CD4-positive, CD25-positive, alpha-beta regulatory T cell (primary cell): ENCODE data around the gene NMU. TPM values are rescaled to one million over a fixed set of nuclear protein-coding genes. Genes with fewer than 3 reads are reported as not detected.
A peak's percentile ranks its signal among the peaks of the same experiment; 100 is the strongest.

Experiments
- ATAC-seq, 2 donors: fragments of 150-1000 bp; cut with Tn5 transposase; one replicate each; pipeline ENCODE4 v1.10.0; 2021; ENCODE audit warnings: low read depth in 2 of 2, moderate number of reproducible peaks in 2 of 2, moderate library complexity in 1 of 2
- DNase-seq, 3 donors: peaks; one replicate each; pipeline versions ENCODE4 v3.0.0 to v3.0.0-alpha.2; 2012 to 2022; ENCODE audit warnings: mixed read lengths in 1 of 3
- H3K27ac ChIP-seq: one replicate; pipeline ENCODE4 v1.7.0; 2013; ENCODE audit warnings: mild to moderate bottlenecking, low read length; ENCODE audit not compliant: insufficient read depth, poor library complexity, severe bottlenecking
- H3K27me3 ChIP-seq: one replicate; pipeline ENCODE4 v1.7.0; 2013; ENCODE audit warnings: low read length; ENCODE audit not compliant: control insufficient read depth, insufficient read depth
- H3K36me3 ChIP-seq: one replicate; pipeline ENCODE4 v1.7.0; 2013; ENCODE audit warnings: mild to moderate bottlenecking, low read length, moderate library complexity; ENCODE audit not compliant: control insufficient read depth, insufficient read depth
- H3K4me1 ChIP-seq: 2 replicates; pipeline ENCODE4 v1.7.0; 2013; ENCODE audit warnings: mild to moderate bottlenecking, low read length; ENCODE audit not compliant: insufficient read depth, control insufficient read depth, poor library complexity, severe bottlenecking
- H3K4me3 ChIP-seq: one replicate; pipeline ENCODE4 v1.7.0; 2013; ENCODE audit warnings: low read depth, mild to moderate bottlenecking, low read length, moderate library complexity
- H3K9me3 ChIP-seq, 2 experiments: 1 replicate in 1 of 2; 2 replicates in 1 of 2; pipeline ENCODE4 v1.7.0; 2013; ENCODE audit warnings: low read length in 2 of 2, mild to moderate bottlenecking in 1 of 2, moderate library complexity in 1 of 2; ENCODE audit not compliant: control insufficient read depth in 2 of 2
- H3K27ac Mint-ChIP-seq, 3 donors: one replicate each; pipeline ENCODE4 v1.8.0; 2020 to 2022; ENCODE audit warnings: mild to moderate bottlenecking in 3 of 3, mixed read lengths in 3 of 3, moderate library complexity in 2 of 3
- H3K27me3 Mint-ChIP-seq: one replicate; pipeline ENCODE4 v1.8.0; 2022; ENCODE audit warnings: mild to moderate bottlenecking, mixed read lengths
- H3K36me3 Mint-ChIP-seq: one replicate; pipeline ENCODE4 v1.8.0; 2020; ENCODE audit warnings: mixed read lengths
- H3K4me1 Mint-ChIP-seq, 4 donors: one replicate each; pipeline ENCODE4 v1.8.0; 2020 to 2022; ENCODE audit warnings: mixed read lengths in 4 of 4, mild to moderate bottlenecking in 1 of 4
- H3K4me3 Mint-ChIP-seq, 4 donors: one replicate each; pipeline ENCODE4 v1.8.0; 2020 to 2022; ENCODE audit warnings: mild to moderate bottlenecking in 4 of 4, mixed read lengths in 4 of 4, moderate library complexity in 3 of 4
- H3K9me3 Mint-ChIP-seq, 7 donors: one replicate each; pipeline ENCODE4 v1.8.0; 2020 to 2022; ENCODE audit warnings: mixed read lengths in 7 of 7, mild to moderate bottlenecking in 3 of 7, moderate library complexity in 2 of 7
- polyA plus RNA-seq, 4 donors: library from polyadenylated mRNA; unstranded; fragments of 300-500 nt; fragmentation: Illumina TruSeq; gene quantifications; one replicate each; pipeline ENCODE4 v1.2.3, GENCODE V29; 2021
- total RNA-seq: library from RNA; stranded (reverse); gene quantifications from one replicate; pipeline ENCODE4 v1.2.3, GENCODE V29; 2022

NMU gene
- total and polyA plus RNA-seq, 5 donors from 2014 or later, result 0.88 TPM; not detected in 4

GRCh38 chr4:55671667-55672066 is 35.6 kb upstream of the NMU start:
- DNase-seq (no peak), ATAC-seq (no peak)
- Mint-ChIP-seq H3K9me3 (peaks cover 0 to 8% (median 2%) of the 10 kb centered on the region in 7 donors), H3K27ac (no peak overlapping the region), H3K4me3 (no peak overlapping the region), H3K36me3 (no peaks in the 10 kb centered on the region), H3K4me1 (no peaks in the 10 kb centered on the region), H3K27me3 (peaks cover 27% of the 10 kb centered on the region)
- H3K9me3 ChIP-seq, result no peaks in the 10 kb centered on the region
- H3K4me1 ChIP-seq, result no peaks in the 10 kb centered on the region
- H3K27me3 ChIP-seq, result peaks cover 8% of the 10 kb centered on the region
- H3K36me3 ChIP-seq, result no peaks in the 10 kb centered on the region
- H3K27ac ChIP-seq, result no peak overlapping the region
- no peak overlapping the region for H3K4me3 ChIP-seq

DNA sequence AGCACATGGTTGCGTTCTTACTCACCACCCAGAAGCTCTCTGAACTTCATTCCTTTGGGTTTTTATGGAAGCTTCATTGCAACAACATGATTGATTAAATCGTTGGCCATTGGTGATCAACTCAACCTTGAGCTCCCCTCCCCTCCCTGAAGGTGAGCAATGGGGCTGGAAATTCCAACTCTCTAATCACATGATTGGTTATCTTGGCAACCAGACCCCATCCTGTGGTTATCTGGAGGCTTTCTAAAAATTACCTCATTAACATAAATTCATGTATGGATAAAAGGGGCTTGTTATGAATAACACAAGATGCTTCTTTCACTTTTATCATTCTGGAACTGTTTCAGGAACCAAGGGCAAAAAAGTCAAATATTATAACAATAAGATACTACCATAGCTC is 34.6 kb upstream of the NMU start:
- Mint-ChIP-seq H3K9me3 (peaks cover 0 to 8% (median 2%) of the 10 kb centered on the region in 7 donors), H3K36me3 (no peaks in the 10 kb centered on the region), H3K27me3 (peaks cover 27% of the 10 kb centered on the region), H3K4me3 (no peak overlapping the region), H3K4me1 (no peaks in the 10 kb centered on the region), H3K27ac (no peak overlapping the region)
- peaks cover 10% of the 10 kb centered on the region for H3K27me3 ChIP-seq
- no peak overlapping the region for H3K4me3 ChIP-seq
- ATAC-seq (no peak), DNase-seq (no peak)
- no peaks in the 10 kb centered on the region for H3K36me3 ChIP-seq
- H3K27ac ChIP-seq, result no peak overlapping the region
- no peaks in the 10 kb centered on the region for H3K4me1 ChIP-seq
- no peaks in the 10 kb centered on the region for H3K9me3 ChIP-seq

- ATAC-seq (no peak), DNase-seq (no peak)
- H3K9me3 Mint-ChIP-seq, result peaks cover 0 to 8% (median 1%) of the 10 kb centered on the region in 7 donors
- peaks cover 6% of the 10 kb centered on the region for H3K27me3 ChIP-seq
- no peaks in the 10 kb centered on the region for H3K4me1 Mint-ChIP-seq
- H3K4me3 Mint-ChIP-seq, result no peak overlapping the region
- H3K27ac Mint-ChIP-seq, result no peak overlapping the region
- H3K36me3 Mint-ChIP-seq, result no peaks in the 10 kb centered on the region
- H3K36me3 ChIP-seq, result no peaks in the 10 kb centered on the region
- H3K9me3 ChIP-seq, result no peaks in the 10 kb centered on the region
- H3K4me1 ChIP-seq, result no peaks in the 10 kb centered on the region
- H3K27ac ChIP-seq, result no peak overlapping the region
- peaks cover 13% of the 10 kb centered on the region for H3K27me3 Mint-ChIP-seq
- H3K4me3 ChIP-seq, result no peak overlapping the region
These were observed 32.4 kb upstream of the NMU start for GRCh38 chr4:55668449-55668848.

DNA sequence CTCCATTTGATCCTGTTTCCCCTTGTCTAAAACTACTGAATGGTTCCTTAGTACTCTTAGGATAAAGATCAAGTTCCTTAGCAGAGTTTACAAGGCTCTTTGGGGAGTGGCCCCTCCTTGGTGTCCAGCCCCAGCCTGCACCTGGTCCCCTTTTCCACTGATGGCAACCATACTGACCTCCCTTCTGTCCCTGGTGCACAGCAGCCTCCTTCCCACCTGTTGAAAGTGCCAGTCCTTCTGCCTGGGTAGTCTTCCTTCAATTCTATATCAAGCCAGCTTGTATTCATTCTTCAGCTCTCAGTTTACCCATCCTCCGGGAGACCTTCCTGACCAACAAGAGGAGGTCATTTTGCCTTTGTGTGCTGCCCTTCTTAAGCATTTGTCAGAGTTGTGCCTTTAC is 30.4 kb upstream of the NMU start:
- H3K36me3 ChIP-seq, result no peaks in the 10 kb centered on the region
- peaks cover 6% of the 10 kb centered on the region for H3K27me3 ChIP-seq
- H3K4me3 ChIP-seq, result no peak overlapping the region
- H3K36me3 Mint-ChIP-seq, result no peaks in the 10 kb centered on the region
- no peaks in the 10 kb centered on the region for H3K4me1 ChIP-seq
- H3K27ac Mint-ChIP-seq, result no peak overlapping the region
- H3K4me1 Mint-ChIP-seq, result no peaks in the 10 kb centered on the region
- H3K27me3 Mint-ChIP-seq, result peaks cover 5% of the 10 kb centered on the region
- no peak overlapping the region for H3K4me3 Mint-ChIP-seq
- H3K9me3 Mint-ChIP-seq, result peaks cover 0 to 4% (median 0%) of the 10 kb centered on the region in 7 donors
- no peak overlapping the region for H3K27ac ChIP-seq
- H3K9me3 ChIP-seq, result no peaks in the 10 kb centered on the region
- ATAC-seq (no peak), DNase-seq (no peak)

DNA sequence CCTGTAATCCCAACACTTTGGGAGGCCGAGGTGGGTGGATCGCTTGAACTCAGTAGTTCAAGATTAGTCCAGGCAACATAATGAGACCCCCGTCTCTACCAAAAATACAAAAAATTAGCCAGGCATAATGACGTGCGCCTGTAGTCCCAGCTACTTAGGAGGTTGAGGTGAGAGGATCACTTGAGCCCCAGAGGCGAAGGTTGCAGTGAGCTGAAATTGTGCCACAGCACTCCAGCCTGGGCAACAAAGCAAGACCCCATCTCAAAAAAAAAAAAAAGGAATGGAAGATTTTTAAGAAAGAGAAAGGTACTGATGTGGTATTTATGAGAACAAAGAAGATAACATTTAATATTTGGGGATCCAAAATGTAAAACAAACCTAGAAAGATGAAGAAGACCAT is 27.0 kb upstream of the NMU start:
- H3K4me1 Mint-ChIP-seq, result no peaks in the 10 kb centered on the region
- Histone ChIP-seq H3K4me1 (no peaks in the 10 kb centered on the region), H3K27me3 (peaks cover 6% of the 10 kb centered on the region), H3K36me3 (no peaks in the 10 kb centered on the region), H3K4me3 (no peak overlapping the region), H3K27ac (no peak overlapping the region), H3K9me3 (no peaks in the 10 kb centered on the region)
- peaks cover 9% of the 10 kb centered on the region for H3K27me3 Mint-ChIP-seq
- no peak for DNase-seq
- no peak for ATAC-seq
- H3K36me3 Mint-ChIP-seq, result no peaks in the 10 kb centered on the region
- H3K4me3 Mint-ChIP-seq, result no peak overlapping the region
- no peak overlapping the region for H3K27ac Mint-ChIP-seq
- peaks cover 0 to 7% (median 0%) of the 10 kb centered on the region in 7 donors for H3K9me3 Mint-ChIP-seq

DNA sequence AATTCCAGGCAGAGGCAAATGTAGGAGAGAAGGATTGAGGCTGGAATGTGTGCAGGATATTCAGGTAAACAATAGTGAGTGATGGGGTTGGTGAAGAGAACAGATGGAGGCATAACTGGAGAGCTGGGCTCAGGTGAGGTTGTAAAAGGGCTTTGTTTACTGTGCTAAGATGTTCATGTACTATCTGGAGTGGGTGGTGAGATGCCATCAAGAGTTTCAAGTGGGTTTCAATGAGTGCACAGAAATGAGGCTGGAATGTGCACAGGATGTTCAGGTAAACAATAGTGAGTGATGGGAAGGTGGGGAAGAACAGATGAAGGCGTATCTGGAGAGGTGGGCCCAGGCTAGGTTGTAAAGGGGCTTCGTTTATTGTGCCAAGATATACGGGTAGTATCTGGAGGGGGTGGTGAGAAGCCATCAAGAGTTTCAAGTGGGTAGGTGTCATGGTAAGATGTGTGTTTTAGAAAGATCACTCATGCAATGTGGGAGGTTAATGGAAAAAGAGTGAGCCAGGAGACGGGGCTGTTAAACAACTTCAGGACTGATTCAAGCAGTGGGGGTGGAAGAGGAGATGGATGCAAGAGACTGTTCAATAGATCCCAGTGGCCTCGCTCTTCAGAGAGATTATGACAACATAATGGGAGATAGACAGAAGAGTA is 25.4 kb upstream of the NMU start:
- Mint-ChIP-seq H3K36me3 (no peaks in the 10 kb centered on the region), H3K4me1 (no peaks in the 10 kb centered on the region), H3K4me3 (no peak overlapping the region), H3K27me3 (peaks cover 9% of the 10 kb centered on the region), H3K27ac (peak overlapping the region in 1 of 3 donors; percentile 15), H3K9me3 (peaks cover 0 to 7% (median 0%) of the 10 kb centered on the region in 7 donors)
- peaks cover under 1% of the 10 kb centered on the region for H3K27me3 ChIP-seq
- ATAC-seq, result no peak
- no peak overlapping the region for H3K4me3 ChIP-seq
- no peak for DNase-seq
- no peaks in the 10 kb centered on the region for H3K36me3 ChIP-seq
- H3K9me3 ChIP-seq, result no peaks in the 10 kb centered on the region
- no peak overlapping the region for H3K27ac ChIP-seq
- no peaks in the 10 kb centered on the region for H3K4me1 ChIP-seq

DNA sequence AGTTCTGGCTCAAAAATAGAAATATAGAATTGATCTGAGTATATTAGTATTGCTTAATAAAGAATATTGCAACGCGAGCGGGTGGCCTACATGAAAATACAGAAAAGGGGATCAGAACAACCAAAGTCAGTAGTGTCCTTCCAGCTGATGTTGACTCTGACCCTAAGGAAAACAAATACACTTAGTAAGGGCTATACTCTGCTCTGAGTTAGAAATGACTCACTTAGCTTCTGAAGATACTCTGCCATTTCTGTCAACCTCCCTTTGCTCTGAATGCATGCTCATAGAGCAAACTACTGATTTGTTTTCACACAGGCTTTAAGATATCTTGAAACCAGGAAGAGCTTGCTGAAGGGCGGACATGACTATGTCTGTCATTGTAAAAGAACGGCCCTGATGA is 22.6 kb upstream of the NMU start:
- ATAC-seq (no peak), DNase-seq (no peak)
- Histone ChIP-seq H3K27me3 (no peaks in the 10 kb centered on the region), H3K36me3 (no peaks in the 10 kb centered on the region), H3K9me3 (no peaks in the 10 kb centered on the region), H3K4me3 (no peak overlapping the region), H3K4me1 (no peaks in the 10 kb centered on the region), H3K27ac (no peak overlapping the region)
- Mint-ChIP-seq H3K4me3 (no peak overlapping the region), H3K27ac (no peak overlapping the region), H3K9me3 (peaks cover 0 to 7% (median 0%) of the 10 kb centered on the region in 7 donors), H3K27me3 (peaks cover 14% of the 10 kb centered on the region), H3K4me1 (no peaks in the 10 kb centered on the region), H3K36me3 (no peaks in the 10 kb centered on the region)

GRCh38 chr4:55654131-55654530 is 18.0 kb upstream of the NMU start:
- H3K36me3 ChIP-seq, result no peaks in the 10 kb centered on the region
- no peaks in the 10 kb centered on the region for H3K27me3 ChIP-seq
- H3K36me3 Mint-ChIP-seq, result no peaks in the 10 kb centered on the region
- peaks cover 17% of the 10 kb centered on the region for H3K27me3 Mint-ChIP-seq
- H3K27ac ChIP-seq, result no peak overlapping the region
- no peaks in the 10 kb centered on the region for H3K4me1 Mint-ChIP-seq
- H3K4me3 Mint-ChIP-seq, result no peak overlapping the region
- ATAC-seq (no peak), DNase-seq (no peak)
- no peaks in the 10 kb centered on the region for H3K9me3 ChIP-seq
- no peak overlapping the region for H3K27ac Mint-ChIP-seq
- H3K4me1 ChIP-seq, result no peaks in the 10 kb centered on the region
- no peak overlapping the region for H3K4me3 ChIP-seq
- H3K9me3 Mint-ChIP-seq, result peaks cover 0 to 4% (median 1%) of the 10 kb centered on the region in 7 donors
